GM19099 (cell line): ENCODE measurements around the gene RFC4.
A peak's percentile ranks its signal among the peaks of the same experiment; 100 is the strongest.

Experiments
- POLR2A ChIP-seq: IDR thresholded peaks from 3 replicates; pipeline ENCODE4 v1.6.1; 2011; ENCODE audit warnings: low read depth; ENCODE audit not compliant: insufficient read length; ENCODE audit errors: extremely low read depth

The RFC4 gene

DNA sequence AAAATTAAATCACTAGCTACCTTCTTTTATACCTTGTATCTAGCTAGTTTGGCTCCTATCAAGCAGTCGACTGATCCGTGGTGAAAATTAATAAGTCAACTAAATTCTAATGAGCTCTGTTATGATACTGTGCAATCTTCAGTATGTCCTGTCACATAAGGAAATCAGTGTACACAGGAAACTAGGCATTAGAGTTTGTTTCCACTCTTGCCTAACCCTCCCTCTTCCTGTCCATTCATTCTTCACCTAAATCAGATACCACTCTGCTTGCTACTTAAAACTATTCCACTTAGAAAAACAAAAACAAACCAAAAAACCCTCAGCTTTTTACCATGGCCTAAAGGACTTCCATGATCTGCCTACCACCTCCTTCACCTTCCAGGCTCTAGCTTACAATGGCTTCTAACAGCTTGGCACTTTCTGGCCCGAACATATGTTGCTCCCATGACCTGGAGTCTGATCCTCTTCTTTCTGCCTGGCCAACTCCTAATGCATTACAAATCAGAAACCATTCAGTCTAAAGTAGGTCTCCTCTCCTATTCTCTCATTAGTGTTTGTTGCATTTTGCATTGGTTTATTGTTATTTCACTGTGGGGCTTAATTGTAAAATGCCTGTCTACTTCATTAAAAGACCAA is 7.9 kb downstream of the RFC4 start:
- TF ChIP-seq POLR2A = no peak

DNA sequence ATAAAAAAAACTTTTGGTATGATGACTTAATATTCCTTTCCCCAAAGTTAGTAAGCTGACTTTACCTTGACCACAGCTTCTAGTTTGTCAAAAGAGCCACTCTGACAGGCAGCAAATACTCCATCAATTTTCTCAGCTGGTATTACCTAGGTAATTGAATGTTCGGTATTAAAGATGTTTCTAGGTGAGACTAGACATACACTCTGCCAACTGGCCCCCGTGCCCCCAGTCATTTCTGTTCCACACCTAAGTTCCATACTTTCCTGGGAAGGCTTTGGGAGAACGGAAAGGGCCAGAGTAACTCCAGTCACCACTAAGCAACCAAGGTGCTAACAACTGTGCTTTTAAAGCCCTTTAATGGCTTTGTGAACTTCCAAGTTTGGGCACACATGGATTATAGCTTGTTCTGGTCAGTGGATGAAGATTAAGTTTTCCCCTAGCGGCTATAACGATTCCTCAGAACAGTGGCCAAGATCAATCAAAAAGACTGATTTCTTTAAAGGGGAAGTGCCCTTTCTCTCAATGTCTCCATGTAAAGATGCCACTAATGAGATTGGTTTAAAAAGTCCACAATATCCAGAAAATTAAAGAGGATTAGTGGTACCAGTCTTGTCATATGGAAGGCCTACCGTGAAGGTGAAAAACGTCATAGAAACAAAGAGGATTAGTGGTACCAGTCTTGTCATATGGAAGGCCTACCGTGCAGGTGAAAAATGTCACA is 15.9 kb downstream of the RFC4 start:
- peak; percentile 50 for TF ChIP-seq POLR2A

DNA sequence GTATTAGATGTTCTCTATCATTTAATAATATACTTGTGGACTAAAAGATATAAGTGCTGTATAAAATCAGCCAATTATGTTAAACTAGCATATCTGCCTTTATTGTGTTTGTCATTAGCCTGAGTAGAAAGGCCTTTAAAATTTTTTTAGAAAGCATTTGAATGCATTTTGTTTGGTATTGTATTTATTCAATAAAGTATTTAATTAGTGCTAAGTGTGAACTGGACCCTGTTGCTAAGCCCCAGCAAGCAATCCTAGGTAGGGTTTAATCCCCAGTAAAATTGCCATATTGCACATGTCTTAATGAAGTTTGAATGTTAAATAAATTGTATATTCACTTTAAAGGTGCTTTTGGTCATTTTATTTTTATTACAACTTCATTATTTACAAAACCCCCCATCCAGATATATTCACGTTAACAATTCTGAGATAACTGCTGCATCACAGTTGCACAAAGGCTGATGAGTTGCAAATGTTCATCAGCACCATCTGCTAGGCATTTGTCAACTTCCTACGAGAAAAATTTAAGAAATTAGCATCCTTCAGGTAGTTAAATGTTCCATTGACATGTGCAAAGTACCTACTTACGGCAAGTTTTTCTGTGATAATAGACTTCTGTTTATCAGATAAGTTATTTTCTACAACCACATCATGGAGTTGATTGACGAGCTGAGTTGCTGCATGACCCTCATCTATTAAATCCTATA is 16.6 kb downstream of the RFC4 start:
- TF ChIP-seq POLR2A = no peak

DNA sequence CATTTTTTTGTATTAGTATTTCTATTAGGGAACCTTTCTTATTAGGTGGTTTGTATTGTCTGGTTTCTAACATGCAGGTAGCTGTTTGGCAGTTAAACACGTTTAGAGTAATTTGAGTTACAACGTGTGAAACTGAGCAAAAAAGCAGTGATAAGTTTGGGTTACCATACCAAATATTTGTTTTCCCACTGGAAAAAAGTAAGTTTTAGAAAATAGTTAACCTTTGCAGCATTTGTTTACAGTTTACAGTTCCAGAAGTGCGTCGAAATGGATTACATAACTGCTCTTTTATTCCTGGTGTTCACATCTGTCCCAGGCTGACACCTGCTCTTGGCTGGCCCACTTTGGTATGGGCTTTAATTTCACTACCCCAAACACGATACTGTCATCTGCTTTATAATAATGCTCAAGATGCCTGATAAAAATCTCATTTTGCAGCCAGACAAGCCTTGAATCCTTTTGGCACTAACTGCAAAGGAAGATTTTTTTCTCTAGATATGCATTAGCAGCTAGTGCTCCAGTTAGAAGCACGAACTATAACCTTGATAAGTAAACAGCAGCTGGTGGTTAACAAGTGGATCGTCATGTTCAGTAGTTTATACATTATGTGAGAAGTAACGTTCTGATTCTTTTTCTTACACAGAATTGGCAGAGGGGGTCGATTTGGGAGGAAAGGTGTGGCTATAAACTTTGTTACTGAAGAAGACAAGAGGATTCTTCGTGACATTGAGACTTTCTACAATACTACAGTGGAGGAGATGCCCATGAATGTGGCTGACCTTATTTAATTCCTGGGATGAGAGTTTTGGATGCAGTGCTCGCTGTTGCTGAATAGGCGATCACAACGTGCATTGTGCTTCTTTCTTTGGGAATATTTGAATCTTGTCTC is 17.6 kb downstream of the RFC4 start:
- TF ChIP-seq POLR2A = peak; percentile 13

DNA sequence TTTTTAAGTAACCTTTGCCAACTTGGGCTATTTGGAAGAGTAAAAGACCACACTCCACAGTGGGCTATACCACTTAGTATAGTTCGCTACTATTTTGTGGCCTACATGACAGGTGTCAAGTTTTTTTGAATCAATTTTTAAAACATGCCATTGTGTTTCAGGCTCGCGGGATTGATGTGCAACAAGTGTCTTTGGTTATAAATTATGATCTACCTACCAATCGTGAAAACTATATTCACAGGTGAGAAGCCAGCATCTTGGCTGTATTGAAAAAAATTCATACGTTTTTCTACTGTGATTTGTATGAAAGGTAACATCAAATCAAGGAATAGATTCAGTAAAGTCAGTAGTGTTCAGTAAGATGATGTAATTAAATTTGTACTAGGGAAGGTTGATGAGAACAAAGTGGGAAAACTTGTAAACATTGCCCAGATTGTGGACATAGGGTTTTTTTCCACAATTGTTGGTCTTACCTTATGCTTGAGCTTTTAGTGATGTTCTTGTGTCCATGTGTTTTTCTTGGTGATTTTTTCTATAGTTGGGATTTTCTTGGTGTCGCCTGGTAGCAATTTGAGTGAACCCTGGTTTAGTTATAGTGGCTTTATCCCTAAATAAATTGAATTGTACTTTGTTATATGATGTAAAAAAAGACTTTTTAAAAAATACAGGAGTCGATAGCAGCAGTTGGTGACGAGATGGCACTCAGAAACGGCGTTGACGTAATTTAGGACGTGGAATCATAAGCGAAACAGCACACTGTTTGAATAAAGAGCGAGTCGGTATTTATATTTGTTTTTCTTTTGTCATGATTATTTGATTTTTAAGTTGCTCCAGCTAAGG is 18.4 kb downstream of the RFC4 start:
- no peak for TF ChIP-seq POLR2A

DNA sequence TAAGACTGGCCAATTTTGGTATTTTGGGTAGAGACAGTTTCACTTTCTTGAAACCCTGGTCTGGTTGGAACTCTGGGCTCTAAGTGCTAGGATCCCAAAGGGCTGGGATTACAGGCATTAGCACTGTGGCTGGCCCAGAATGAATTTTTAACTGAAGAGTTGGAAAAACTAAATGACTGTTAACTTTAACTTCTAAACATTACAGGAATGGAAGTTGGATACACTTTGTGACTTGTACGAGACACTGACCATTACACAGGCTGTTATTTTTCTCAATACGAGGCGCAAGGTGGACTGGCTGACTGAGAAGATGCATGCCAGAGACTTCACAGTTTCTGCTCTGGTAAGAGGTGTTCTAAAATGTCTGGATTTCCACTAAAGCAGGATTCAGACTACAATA is 19.4 kb downstream of the RFC4 start:
- peak; percentile 1 for TF ChIP-seq POLR2A

DNA sequence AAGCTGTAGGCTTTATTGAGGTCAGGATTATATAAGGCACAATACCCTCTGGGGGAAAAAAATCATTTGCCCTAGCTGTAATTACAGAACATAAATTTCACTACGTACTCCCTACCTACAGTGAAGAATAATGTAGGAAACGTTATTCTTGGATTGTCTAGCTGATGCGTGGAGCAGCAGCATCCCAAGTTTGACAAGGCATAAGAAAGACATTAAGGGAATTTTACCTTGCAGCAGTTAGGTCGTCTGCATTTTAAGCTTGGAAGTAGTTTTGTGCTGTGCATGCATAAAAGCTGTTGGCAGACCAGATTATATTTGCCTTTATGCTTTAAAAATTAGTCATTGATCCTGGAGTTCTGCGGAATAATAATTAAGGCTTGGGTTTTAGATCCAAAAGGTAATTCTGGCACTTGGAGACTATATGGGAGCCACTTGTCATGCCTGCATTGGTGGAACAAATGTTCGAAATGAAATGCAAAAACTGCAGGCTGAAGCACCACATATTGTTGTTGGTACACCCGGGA is 20.7 kb downstream of the RFC4 start:
- TF ChIP-seq POLR2A = no peak

DNA sequence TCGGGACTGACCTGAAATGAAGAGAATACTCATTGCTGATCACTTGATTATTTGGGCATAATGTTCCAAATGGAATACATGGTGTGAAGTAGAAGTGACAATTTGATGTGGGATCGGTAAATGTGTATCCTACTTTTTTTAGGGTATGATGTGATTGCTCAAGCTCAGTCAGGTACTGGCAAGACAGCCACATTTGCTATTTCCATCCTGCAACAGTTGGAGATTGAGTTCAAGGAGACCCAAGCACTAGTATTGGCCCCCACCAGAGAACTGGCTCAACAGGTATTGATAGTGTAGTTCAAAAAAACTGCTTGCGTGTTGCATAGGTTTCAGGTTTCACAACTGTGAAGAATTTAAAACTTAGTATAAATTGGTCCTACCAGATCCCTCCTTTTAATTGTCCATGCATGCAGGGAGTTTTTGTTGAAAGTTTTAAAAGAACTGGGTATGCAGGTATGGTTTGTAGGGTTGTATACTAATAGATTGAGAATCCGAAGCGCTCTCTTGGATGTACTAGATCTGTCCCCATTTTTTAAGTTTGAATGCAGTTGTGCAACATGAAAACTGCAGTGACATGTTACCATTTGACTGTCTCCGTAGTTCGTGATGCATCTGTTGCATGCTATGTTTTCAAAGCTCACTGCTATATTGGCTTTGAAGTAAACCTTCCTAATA is 21.3 kb downstream of the RFC4 start:
- TF ChIP-seq POLR2A = no peak

DNA sequence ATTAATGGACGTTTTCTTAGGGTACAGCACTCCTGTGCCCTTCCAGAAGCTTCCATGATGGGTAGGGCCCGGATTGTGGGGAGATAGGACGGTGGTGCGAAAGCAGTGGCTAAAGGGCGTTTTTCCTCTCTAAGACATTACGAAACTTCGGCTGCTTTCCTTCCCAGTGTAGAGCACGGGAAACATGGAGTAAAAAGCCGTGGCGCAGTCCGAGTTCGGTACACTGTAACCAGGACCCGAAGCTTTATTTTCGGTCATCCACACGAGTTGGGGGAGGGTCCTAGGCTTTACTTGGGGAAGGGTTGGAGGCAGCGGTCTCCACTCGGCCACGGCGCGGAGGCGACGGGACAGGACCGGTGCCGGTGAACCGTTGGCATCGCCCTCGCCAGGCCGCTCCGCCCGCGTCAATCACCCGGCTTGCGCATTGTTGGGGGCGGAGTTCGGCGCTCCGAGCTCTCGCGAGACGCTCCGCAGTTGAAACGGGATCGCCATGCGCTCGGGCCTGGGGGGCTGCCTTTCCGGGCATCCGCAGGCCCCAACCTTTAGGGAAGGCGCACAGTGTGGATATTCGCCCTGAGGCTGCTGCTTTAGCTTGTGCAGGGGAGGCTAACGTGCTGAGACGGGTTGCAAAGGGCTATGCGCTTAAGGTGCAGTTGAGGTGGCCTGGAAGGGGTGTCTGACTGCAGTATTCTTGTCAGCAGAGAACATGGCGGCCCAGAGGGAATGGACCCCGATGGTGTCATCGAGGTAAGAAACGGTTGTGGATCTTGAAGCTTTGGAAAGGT is 22.4 kb downstream of the RFC4 start:
- no peak for TF ChIP-seq POLR2A

DNA sequence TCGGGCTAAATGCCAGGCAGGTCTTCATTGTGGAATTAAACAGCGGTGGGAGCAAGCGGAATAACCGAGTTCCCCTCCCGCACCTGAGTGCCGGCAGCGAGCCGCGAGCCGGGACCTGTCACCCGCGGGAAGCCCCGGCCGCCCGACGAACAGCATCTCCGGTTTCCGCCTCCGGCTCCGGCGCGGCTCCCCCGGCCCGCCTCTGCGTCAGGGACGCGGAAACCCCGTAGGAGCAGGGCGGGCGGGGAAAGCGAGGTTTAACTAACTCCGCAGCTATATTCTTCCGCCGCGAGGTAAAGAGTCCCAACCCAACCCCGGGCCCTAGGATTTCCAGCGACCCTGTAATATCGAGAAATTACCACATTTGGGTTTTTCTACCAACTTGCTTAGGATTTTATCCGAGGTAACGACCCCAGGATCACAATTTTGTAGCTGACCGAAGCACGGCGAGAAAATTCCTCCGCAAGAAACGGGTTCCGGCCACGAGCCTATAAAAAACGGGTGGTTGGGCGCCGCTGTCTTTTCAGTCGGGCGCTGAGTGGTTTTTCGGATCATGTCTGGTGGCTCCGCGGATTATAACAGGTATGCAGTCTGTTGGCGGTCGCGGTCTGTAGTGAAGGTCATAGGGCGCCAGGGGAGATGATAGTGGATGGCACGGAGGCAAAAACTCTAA is 23.1 kb downstream of the RFC4 start, which contains the start of gene EIF4A2:
Gene EIF4A2, plus strand, starts transcription at position 520 of the 673 bp plus-strand sequence. Its CDS starts 34 bp downstream, at position 554.
- TF ChIP-seq POLR2A = peak; percentile 99

DNA sequence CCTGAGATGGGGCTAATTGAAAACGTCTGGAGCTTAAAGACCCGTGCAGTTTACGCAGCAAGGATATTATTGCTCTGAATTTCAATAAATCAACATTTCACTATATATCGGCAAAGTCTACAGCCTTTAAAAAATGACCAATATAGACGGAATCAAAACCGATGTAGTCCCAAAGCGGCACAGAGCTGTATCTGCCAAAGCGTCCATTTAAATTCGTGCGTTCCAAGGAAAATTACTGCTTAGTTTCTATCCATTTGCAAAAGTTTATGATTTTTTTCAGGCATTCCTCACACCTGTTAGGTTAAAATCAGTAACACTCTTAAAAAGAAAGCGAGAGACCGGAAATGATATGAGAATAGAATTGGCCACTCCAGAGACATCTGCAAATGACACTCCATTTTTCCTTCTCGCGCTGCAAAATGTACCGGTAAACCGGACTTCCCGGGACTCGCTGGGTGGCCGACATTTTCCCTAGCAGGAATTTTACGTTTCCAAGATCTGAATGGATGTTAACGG is 23.7 kb downstream of the RFC4 start:
- TF ChIP-seq POLR2A = no peak

DNA sequence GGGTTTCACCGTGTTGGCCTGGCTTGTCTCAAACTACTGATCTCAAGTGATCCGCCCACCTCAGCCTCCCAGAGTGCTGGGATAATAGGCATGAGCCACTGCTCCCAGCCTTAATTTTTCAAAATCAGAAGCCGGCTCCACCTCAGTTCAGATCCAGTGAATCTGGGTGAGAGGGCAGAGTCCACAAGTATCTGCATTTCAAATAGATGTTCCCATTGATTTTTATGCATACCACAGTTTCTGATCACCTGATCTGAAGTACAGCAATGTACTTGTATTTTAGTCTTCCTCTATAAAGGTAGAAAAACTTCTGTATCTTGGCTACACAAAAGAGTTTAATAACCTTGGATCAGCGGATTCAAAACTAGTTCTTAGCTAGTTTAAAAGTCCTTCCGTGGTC is 27.1 kb downstream of the RFC4 start:
- no peak for TF ChIP-seq POLR2A
